CD4-positive, CD25-positive, alpha-beta regulatory T cell (primary cell): ENCODE data around the gene RS1. TPM values are rescaled to one million over a fixed set of nuclear protein-coding genes. Genes with fewer than 3 reads are reported as not detected.

Experiments
- ATAC-seq, 2 donors: fragments of 150-1000 bp; cut with Tn5 transposase; one replicate each; pipeline ENCODE4 v1.10.0; 2021; ENCODE audit warnings: low read depth in 2 of 2, moderate number of reproducible peaks in 2 of 2, moderate library complexity in 1 of 2
- DNase-seq, 3 donors: peaks; one replicate each; pipeline versions ENCODE4 v3.0.0 to v3.0.0-alpha.2; 2012 to 2022; ENCODE audit warnings: mixed read lengths in 1 of 3
- H3K27ac ChIP-seq: one replicate; pipeline ENCODE4 v1.7.0; 2013; ENCODE audit warnings: mild to moderate bottlenecking, low read length; ENCODE audit not compliant: insufficient read depth, poor library complexity, severe bottlenecking
- H3K27me3 ChIP-seq: one replicate; pipeline ENCODE4 v1.7.0; 2013; ENCODE audit warnings: low read length; ENCODE audit not compliant: control insufficient read depth, insufficient read depth
- H3K36me3 ChIP-seq: one replicate; pipeline ENCODE4 v1.7.0; 2013; ENCODE audit warnings: mild to moderate bottlenecking, low read length, moderate library complexity; ENCODE audit not compliant: control insufficient read depth, insufficient read depth
- H3K4me1 ChIP-seq: 2 replicates; pipeline ENCODE4 v1.7.0; 2013; ENCODE audit warnings: mild to moderate bottlenecking, low read length; ENCODE audit not compliant: insufficient read depth, control insufficient read depth, poor library complexity, severe bottlenecking
- H3K4me3 ChIP-seq: one replicate; pipeline ENCODE4 v1.7.0; 2013; ENCODE audit warnings: low read depth, mild to moderate bottlenecking, low read length, moderate library complexity
- H3K9me3 ChIP-seq, 2 experiments: 1 replicate in 1 of 2; 2 replicates in 1 of 2; pipeline ENCODE4 v1.7.0; 2013; ENCODE audit warnings: low read length in 2 of 2, mild to moderate bottlenecking in 1 of 2, moderate library complexity in 1 of 2; ENCODE audit not compliant: control insufficient read depth in 2 of 2
- H3K27ac Mint-ChIP-seq, 3 donors: one replicate each; pipeline ENCODE4 v1.8.0; 2020 to 2022; ENCODE audit warnings: mild to moderate bottlenecking in 3 of 3, mixed read lengths in 3 of 3, moderate library complexity in 2 of 3
- H3K27me3 Mint-ChIP-seq: one replicate; pipeline ENCODE4 v1.8.0; 2022; ENCODE audit warnings: mild to moderate bottlenecking, mixed read lengths
- H3K36me3 Mint-ChIP-seq: one replicate; pipeline ENCODE4 v1.8.0; 2020; ENCODE audit warnings: mixed read lengths
- H3K4me1 Mint-ChIP-seq, 4 donors: one replicate each; pipeline ENCODE4 v1.8.0; 2020 to 2022; ENCODE audit warnings: mixed read lengths in 4 of 4, mild to moderate bottlenecking in 1 of 4
- H3K4me3 Mint-ChIP-seq, 4 donors: one replicate each; pipeline ENCODE4 v1.8.0; 2020 to 2022; ENCODE audit warnings: mild to moderate bottlenecking in 4 of 4, mixed read lengths in 4 of 4, moderate library complexity in 3 of 4
- H3K9me3 Mint-ChIP-seq, 7 donors: one replicate each; pipeline ENCODE4 v1.8.0; 2020 to 2022; ENCODE audit warnings: mixed read lengths in 7 of 7, mild to moderate bottlenecking in 3 of 7, moderate library complexity in 2 of 7
- polyA plus RNA-seq, 4 donors: library from polyadenylated mRNA; unstranded; fragments of 300-500 nt; fragmentation: Illumina TruSeq; gene quantifications; one replicate each; pipeline ENCODE4 v1.2.3, GENCODE V29; 2021
- total RNA-seq: library from RNA; stranded (reverse); gene quantifications from one replicate; pipeline ENCODE4 v1.2.3, GENCODE V29; 2022

The RS1 gene
- total RNA-seq = not detected
- polyA plus RNA-seq = not detected

DNA sequence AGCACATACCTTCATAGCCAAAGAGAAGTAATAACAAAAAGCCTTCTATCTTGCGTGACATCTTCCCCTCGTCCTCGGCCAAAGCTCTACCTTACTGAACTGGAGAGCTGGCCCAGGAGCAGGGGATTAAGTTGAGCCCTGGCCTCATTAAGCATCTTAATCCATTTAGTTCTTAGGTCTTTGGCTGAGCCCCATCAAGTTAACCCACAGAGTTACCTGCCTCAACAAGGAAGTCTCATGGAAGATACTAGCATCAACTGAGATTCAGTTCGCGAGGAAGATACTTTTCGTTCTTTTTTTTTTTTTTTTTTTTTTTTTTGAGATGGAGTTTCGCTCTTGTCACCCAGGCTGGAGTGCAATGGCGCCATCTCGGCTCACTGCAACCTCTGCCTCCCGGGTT, at the start of gene RS1:
Gene RS1, minus strand, starts transcription at position 101 of the 400 bp plus-strand sequence. Its CDS starts 40 bp downstream, at position 61.
- H3K27me3 ChIP-seq = no peaks in the 10 kb centered on the region
- Mint-ChIP-seq H3K36me3 (no peaks in the 10 kb centered on the region), H3K27me3 (peaks cover 4% of the 10 kb centered on the region), H3K4me1 (peaks cover 0 to 7% (median 2%) of the 10 kb centered on the region in 4 donors), H3K9me3 (peaks cover 0 to 1% (median 0%) of the 10 kb centered on the region in 7 donors), H3K27ac (no peak within 1 kb of the TSS), H3K4me3 (peak within 1 kb of the TSS in 2 of 4 donors; percentile 33 to 68)
- no peak within 1 kb of the TSS for H3K27ac ChIP-seq
- DNase-seq (no peak), ATAC-seq (no peak)
- no peaks in the 10 kb centered on the region for H3K9me3 ChIP-seq
- no peaks in the 10 kb centered on the region for H3K4me1 ChIP-seq
- no peaks in the 10 kb centered on the region for H3K36me3 ChIP-seq
- no peak within 1 kb of the TSS for H3K4me3 ChIP-seq

DNA sequence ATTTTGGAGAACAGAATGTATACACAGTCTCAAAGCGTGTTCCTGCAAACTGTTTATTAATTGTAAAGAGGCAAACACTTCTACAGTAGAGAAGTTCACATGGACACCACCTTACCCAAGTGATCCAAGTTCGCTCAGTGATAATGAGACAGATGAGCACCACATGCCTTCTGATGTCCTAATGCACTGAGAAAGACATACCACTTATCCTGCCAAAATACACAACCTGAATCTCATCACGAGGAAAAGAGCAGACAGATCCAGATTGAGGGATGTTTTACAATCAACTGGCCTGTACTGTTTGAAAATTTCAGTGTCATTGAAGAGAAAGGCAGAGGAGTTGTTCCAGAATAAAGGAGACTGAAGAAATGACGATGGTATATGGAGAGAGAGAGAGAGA, 47.9 kb upstream of the RS1 start:
- Histone ChIP-seq H3K4me3 (no peak overlapping the region), H3K27me3 (no peaks in the 10 kb centered on the region), H3K9me3 (no peaks in the 10 kb centered on the region), H3K36me3 (no peaks in the 10 kb centered on the region), H3K27ac (no peak overlapping the region), H3K4me1 (no peaks in the 10 kb centered on the region)
- H3K36me3 Mint-ChIP-seq = no peaks in the 10 kb centered on the region
- H3K9me3 Mint-ChIP-seq = peaks cover 0 to 2% (median 0%) of the 10 kb centered on the region in 7 donors
- DNase-seq = no peak
- H3K4me3 Mint-ChIP-seq = no peak overlapping the region
- H3K4me1 Mint-ChIP-seq = peaks cover 0 to 1% (median 0%) of the 10 kb centered on the region in 4 donors
- ATAC-seq = no peak
- peaks cover 9% of the 10 kb centered on the region for H3K27me3 Mint-ChIP-seq
- H3K27ac Mint-ChIP-seq = no peak overlapping the region

DNA sequence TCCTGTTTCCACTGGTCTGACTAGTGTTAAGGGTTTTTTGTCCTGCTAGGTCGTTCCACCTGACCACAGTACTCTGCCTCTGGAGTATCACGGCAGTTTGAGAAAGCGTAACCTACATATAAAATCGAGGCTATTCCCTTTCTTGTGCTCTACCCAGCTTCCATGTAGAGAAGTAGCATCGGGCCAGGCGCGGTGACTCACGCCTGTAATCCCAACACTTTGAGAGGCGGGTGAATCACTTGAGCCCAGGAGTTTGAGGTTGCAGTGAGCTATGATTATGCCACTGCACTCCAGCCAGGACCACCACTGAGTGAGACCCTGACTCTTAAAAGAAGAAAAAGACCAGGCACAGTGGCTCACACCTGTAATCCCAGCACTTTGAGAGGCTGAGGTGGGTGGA, 43.0 kb upstream of the RS1 start:
- no peak for ATAC-seq
- H3K4me3 ChIP-seq = no peak overlapping the region
- no peaks in the 10 kb centered on the region for H3K27me3 ChIP-seq
- Mint-ChIP-seq H3K27ac (no peak overlapping the region), H3K36me3 (no peaks in the 10 kb centered on the region), H3K9me3 (peaks cover 0 to 2% (median 0%) of the 10 kb centered on the region in 7 donors), H3K27me3 (peaks cover 9% of the 10 kb centered on the region), H3K4me1 (no peaks in the 10 kb centered on the region), H3K4me3 (no peak overlapping the region)
- no peaks in the 10 kb centered on the region for H3K9me3 ChIP-seq
- no peak overlapping the region for H3K27ac ChIP-seq
- DNase-seq = no peak
- no peaks in the 10 kb centered on the region for H3K4me1 ChIP-seq
- H3K36me3 ChIP-seq = no peaks in the 10 kb centered on the region

DNA sequence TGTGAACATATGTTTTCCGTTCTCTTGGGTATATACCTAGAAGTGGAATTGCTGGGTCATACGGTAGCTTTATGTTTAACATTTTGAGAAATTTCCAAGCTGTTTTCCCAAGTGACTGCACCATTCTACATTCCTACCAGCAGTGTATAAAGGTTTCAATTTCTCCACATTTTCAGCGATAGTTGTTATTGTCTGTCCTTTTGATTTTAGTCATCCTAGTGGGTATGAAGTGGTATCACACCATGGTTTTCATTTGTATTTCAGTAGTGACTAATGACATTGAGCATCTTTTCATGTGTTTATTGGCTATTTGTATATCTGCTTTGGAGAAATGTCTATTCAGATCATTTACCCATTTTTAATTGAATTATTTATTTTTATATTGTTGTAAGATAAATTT, 37.9 kb upstream of the RS1 start:
- H3K27ac ChIP-seq = no peak overlapping the region
- H3K4me3 Mint-ChIP-seq = no peak overlapping the region
- ATAC-seq = no peak

DNA sequence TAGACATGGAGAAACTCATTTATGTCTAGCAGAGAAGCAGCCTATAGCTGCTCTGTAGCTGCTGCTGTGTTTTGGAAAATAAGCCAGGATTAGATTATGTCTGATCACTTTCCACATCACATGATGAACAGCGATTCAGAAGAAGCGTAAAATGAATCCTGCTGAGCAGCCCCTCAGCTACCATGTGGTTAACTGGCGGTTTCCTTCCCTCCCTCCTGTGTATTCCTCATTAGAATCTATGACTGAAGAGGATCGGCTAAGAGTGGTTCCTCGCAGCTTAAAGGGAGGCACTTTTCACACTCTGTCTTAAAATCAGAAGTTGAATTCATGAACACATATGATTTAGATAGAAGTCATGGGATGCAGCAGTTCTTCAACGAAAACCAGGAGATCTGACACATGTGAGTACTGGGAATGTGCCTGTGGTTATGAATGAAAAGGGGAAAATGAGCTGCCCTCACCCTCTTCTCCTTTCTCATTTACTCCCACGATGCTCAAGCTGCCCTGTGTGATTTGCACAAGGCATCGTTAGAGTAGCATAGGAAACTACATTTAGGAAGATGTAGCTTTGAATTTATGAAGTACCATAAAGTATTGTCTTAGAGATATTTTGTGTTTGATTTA, 35.6 kb upstream of the RS1 start, which contains the start of gene PPEF1:
Gene PPEF1, plus strand, starts transcription at position 220 of the 624 bp plus-strand sequence. Its CDS starts 136 bp downstream, at position 356.
- ATAC-seq = no peak
- no peak within 1 kb of the TSS for H3K27ac Mint-ChIP-seq
- H3K4me1 ChIP-seq = no peaks in the 10 kb centered on the region

More for the DNA sequence above, 37.9 kb upstream of the RS1 start:
- Histone ChIP-seq H3K4me3 (no peak overlapping the region), H3K4me1 (no peaks in the 10 kb centered on the region), H3K27me3 (no peaks in the 10 kb centered on the region), H3K36me3 (no peaks in the 10 kb centered on the region), H3K9me3 (no peaks in the 10 kb centered on the region)
- H3K9me3 Mint-ChIP-seq = peaks cover 0 to 2% (median 0%) of the 10 kb centered on the region in 7 donors
- H3K27me3 Mint-ChIP-seq = no peaks in the 10 kb centered on the region
- H3K27ac Mint-ChIP-seq = no peak overlapping the region
- DNase-seq = no peak
- no peaks in the 10 kb centered on the region for H3K36me3 Mint-ChIP-seq
- H3K4me1 Mint-ChIP-seq = no peaks in the 10 kb centered on the region

DNA sequence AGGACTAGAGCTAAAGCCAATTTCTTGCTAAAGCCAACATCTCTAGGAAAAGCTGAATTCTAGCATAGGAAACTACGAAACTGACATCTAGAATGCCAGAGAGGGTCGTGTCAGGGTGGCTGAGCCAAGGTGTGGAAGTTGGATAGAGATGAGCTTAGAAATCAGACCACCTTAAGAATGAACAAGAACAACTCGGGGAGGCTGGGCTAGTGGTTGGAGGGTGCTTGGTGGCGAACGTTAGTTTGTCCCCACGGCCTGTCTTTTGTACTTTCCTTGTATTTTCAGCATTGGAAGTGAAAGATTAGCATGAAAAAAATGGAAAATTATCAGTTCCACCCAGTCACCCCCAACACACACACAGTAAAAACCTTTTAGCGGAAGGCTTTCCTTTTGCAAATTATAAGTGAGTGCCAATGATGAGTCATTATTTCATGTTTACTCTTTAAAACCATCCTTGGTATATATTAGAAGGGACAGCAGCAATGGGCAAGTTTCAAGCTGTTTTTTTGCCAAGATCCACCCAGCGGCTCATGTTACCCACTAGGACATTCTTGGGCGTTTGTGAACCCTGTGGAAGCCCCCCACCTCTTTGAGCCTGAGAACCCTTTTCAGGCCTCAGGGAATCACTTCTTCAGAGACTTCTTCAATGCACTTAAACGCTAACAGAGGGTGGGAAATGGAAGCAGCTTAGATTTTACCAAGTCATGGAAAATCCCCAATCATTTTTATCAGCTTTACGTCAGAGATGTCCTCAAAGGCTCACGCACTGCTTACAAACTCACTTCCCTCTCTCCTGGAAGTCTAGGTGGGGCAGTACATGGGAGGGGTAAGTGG, 30.7 kb upstream of the RS1 start:
- Mint-ChIP-seq H3K4me1 (no peaks in the 10 kb centered on the region), H3K4me3 (no peak overlapping the region), H3K27ac (no peak overlapping the region), H3K36me3 (no peaks in the 10 kb centered on the region), H3K9me3 (peaks cover 0 to 2% (median 0%) of the 10 kb centered on the region in 7 donors), H3K27me3 (no peaks in the 10 kb centered on the region)
- Histone ChIP-seq H3K27me3 (no peaks in the 10 kb centered on the region), H3K36me3 (no peaks in the 10 kb centered on the region), H3K4me1 (no peaks in the 10 kb centered on the region), H3K4me3 (no peak overlapping the region), H3K9me3 (no peaks in the 10 kb centered on the region), H3K27ac (no peak overlapping the region)
- DNase-seq (no peak), ATAC-seq (no peak)

More for the DNA sequence above, 35.6 kb upstream of the RS1 start, which contains the start of gene PPEF1:
- H3K27me3 ChIP-seq = no peaks in the 10 kb centered on the region
- Mint-ChIP-seq H3K9me3 (peaks cover 0 to 2% (median 0%) of the 10 kb centered on the region in 7 donors), H3K27me3 (no peaks in the 10 kb centered on the region), H3K36me3 (no peaks in the 10 kb centered on the region), H3K4me3 (no peak within 1 kb of the TSS), H3K4me1 (no peaks in the 10 kb centered on the region)
- no peaks in the 10 kb centered on the region for H3K9me3 ChIP-seq
- DNase-seq = no peak
- H3K27ac ChIP-seq = no peak within 1 kb of the TSS
- H3K36me3 ChIP-seq = no peaks in the 10 kb centered on the region
- no peak within 1 kb of the TSS for H3K4me3 ChIP-seq

DNA sequence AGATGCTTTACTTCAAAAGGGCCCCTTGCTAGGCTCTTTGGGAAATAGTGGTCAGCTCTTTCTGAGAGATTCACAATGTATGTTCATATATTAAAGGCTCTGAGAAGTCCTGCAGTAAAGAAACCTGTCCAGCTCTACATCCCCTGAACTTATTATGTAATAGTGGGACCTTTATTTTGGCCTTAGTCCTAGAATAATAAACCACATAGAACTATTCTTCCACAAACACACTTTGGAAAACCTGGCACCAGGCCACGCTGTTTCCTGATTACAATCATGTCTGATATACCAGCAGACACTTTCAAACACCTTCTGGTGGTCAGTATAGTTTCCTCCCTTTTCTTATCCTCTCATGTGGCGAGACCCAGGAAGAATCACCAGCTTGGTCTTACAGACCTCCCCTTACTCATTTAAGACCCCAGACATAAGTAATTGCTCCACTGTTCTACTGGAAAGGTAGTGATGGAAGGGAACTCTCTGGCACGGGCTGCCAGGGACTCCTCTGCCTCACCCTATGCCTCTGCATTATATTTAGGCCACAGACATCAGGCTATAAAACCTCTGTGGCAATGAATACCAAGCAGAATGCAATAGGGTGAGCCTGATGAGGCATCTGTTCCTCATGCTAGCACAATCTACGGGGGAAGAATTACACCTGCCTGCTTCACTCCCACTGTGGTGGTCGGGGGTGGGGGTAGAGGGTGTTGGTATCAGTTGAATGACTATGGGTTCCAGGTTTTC, 29.9 kb upstream of the RS1 start:
- DNase-seq = no peak
- Histone ChIP-seq H3K4me3 (no peak overlapping the region), H3K27ac (no peak overlapping the region), H3K9me3 (no peaks in the 10 kb centered on the region), H3K36me3 (no peaks in the 10 kb centered on the region), H3K4me1 (no peaks in the 10 kb centered on the region), H3K27me3 (no peaks in the 10 kb centered on the region)
- H3K27ac Mint-ChIP-seq = no peak overlapping the region
- no peaks in the 10 kb centered on the region for H3K27me3 Mint-ChIP-seq
- H3K4me3 Mint-ChIP-seq = no peak overlapping the region
- peaks cover 0 to 4% (median 0%) of the 10 kb centered on the region in 7 donors for H3K9me3 Mint-ChIP-seq
- H3K36me3 Mint-ChIP-seq = no peaks in the 10 kb centered on the region
- ATAC-seq = no peak
- no peaks in the 10 kb centered on the region for H3K4me1 Mint-ChIP-seq
